Transverse colon (tissue), 3 donors: ENCODE measurements around the gene IMMP2L.

Experiments used
- POLR2A ChIP-seq: fragments of 450-650 bp; IDR thresholded peaks from one replicate; pipeline ENCODE4 v1.6.1; 2016; ENCODE audit warnings: antibody characterized with exemption, mild to moderate bottlenecking, moderate library complexity
- TF ChIP-seq, protein P1 (sequence below), 5 experiments: fragments of 200-600 bp in 3 of 5; fragments of 450-650 bp in 2 of 5; sonication (generic) in 3 of 5; IDR thresholded peaks; 1 replicate in 2 of 5; 2 replicates in 3 of 5; pipeline ENCODE4 v1.5.1; 2016 to 2017; ENCODE audit warnings: antibody characterized with exemption in 5 of 5, inconsistent platforms in 3 of 5, mild to moderate bottlenecking in 2 of 5, moderate library complexity in 1 of 5

DNA sequence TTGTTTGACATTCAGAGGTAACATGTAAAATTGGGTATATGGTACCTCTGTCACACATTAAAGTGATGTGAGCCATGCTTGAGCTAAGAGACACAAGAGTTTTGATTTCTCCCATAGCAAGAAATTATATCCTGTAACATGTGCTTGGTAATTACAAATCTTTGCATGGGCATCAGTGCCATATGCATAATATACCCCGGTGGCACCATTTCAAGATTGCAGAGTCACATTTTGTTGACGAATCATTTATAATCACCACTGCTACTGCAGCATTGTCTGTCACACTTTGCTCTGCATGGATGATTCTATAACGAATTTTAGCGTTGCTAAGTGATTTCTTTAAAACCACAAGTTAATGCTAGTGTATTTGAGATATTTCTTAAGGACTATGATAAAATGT lies 915.0 kb downstream of the IMMP2L start:
- TF ChIP-seq, protein P1, sequence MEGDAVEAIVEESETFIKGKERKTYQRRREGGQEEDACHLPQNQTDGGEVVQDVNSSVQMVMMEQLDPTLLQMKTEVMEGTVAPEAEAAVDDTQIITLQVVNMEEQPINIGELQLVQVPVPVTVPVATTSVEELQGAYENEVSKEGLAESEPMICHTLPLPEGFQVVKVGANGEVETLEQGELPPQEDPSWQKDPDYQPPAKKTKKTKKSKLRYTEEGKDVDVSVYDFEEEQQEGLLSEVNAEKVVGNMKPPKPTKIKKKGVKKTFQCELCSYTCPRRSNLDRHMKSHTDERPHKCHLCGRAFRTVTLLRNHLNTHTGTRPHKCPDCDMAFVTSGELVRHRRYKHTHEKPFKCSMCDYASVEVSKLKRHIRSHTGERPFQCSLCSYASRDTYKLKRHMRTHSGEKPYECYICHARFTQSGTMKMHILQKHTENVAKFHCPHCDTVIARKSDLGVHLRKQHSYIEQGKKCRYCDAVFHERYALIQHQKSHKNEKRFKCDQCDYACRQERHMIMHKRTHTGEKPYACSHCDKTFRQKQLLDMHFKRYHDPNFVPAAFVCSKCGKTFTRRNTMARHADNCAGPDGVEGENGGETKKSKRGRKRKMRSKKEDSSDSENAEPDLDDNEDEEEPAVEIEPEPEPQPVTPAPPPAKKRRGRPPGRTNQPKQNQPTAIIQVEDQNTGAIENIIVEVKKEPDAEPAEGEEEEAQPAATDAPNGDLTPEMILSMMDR (IDR thresholded peaks at IDR 0.05), result no peak
- TF ChIP-seq POLR2A, result no peak
